Myocyte (in vitro differentiated cells): ENCODE data around the gene UBAP2L. TPM values are rescaled to one million over a fixed set of nuclear protein-coding genes. Genes with fewer than 3 reads are reported as not detected.
"Not testable (repeated sequence)": the region's sequence is repeated elsewhere in the genome, so short reads cannot be mapped to it uniquely, and the experiment has no call there.

Experiments
- DNase-seq: peaks from one replicate; pipeline ENCODE4 v3.0.0-alpha.2; 2012; ENCODE audit warnings: low read depth
- total RNA-seq: library from RNA; depleted of rRNA; stranded (reverse); fragments of >200 nt; gene quantifications from 2 replicates; pipeline ENCODE4 v1.2.3, GENCODE V29; 2014

The UBAP2L gene
- total RNA-seq, 1 donor from 2014 or later: 96.7 TPM

- no peak for DNase-seq
These were observed 19.6 kb downstream of the UBAP2L start for GRCh38 chr1:154240294-154240833.

DNA sequence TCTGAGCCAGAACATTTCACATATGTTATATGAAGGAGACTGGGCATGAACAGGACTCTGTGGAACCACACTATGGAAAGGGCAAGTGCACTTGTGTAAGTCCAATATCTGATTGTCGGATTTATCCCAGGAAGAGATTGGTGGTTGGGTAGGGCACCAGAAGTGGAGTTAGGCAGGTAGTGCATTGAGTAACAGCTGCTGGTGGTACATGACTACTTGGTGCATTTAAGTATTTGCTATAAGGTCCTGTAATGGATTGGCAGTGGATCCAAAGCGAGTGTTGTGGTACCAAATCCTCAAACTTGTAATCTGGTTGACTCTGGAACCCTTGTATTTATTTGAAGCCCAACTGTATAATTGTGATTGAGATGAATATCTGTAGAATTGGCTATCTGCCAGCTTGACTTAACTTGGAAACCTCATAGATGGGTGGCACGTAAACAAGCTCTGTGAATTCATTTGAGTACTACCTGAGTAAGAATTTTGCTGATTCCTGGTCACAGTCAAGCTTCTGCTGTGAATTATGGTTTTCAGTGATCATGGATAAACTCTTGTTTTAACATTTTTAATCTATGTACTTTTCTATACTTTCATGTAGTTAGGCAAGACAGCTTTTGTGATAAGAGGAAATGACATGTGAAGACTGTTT, 21.1 kb downstream of the UBAP2L start:
- no peak for DNase-seq

DNA sequence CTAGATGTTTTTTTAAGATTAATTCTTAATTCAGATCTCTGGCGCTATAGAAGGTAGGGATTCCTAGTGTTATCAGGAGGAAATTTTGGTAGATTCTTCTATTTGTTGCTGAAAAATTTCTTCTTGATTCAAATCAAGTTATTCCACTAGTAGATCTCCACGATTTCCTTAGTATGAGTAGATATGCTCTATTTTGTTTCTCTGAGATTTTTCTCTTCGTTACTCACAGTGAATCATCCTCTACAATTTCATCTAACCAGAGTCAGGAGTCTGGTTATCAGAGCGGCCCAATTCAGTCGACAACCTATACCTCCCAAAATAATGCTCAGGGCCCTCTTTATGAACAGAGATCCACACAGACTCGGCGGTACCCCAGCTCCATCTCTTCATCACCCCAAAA, 32.9 kb downstream of the UBAP2L start:
- DNase-seq: no peak

- no peak for DNase-seq
These were observed 35.9 kb downstream of the UBAP2L start for GRCh38 chr1:154256686-154257085.

DNA sequence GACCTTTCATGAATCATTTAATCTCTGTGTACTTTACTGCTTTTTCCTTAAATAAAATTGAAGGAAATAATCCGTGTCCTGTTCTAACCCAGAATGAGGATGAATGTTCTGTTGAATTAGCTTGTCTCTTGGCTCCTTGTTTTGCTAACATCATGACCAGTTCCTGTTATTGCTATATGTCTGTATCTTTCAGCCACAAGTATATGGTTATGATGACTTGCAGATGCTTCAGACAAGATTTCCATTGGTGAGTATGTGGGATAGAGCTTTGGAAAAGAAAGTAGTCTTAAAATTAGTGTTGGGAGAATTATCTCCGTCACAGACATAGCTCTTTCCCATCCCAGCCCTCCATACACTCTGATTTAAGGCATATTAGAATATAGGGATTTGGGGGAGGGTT, 38.0 kb downstream of the UBAP2L start:
- no peak for DNase-seq

GRCh38 chr1:154260127-154260526, 39.4 kb downstream of the UBAP2L start:
- no peak for DNase-seq

GRCh38 chr1:154263465-154264332, 42.9 kb downstream of the UBAP2L start:
- DNase-seq: no peak

- no peak for DNase-seq
These were observed 43.7 kb downstream of the UBAP2L start for GRCh38 chr1:154264454-154264853.

DNA sequence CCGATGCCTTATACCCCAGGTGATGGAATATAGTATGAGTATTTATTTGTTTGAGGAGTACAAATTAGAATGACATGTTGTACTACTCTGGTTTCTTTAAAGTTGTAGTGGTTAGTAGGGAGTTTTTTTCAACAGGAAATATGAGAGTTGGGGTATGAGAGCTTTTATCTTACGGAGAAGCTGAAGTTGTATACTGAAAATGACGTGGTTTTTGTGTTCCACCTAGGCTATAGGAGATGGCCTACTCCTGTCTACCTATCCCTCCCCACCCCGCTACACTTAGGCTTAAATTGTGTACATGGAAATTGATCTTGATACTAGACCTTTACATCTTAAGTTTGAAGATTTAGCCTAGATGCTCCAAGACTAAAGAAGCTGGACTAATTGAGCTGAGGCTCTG, 44.8 kb downstream of the UBAP2L start:
- DNase-seq: no peak

GRCh38 chr1:154270833-154271232, 50.1 kb downstream of the UBAP2L start:
- no peak for DNase-seq

GRCh38 chr1:154272217-154272998, 51.7 kb downstream of the UBAP2L start, which contains the start of gene HAX1:
TSS of gene HAX1 (plus strand) at chr1:154272629. CDS start at chr1:154272724, 95 bp downstream.
- peak; percentile 95 for DNase-seq

DNA sequence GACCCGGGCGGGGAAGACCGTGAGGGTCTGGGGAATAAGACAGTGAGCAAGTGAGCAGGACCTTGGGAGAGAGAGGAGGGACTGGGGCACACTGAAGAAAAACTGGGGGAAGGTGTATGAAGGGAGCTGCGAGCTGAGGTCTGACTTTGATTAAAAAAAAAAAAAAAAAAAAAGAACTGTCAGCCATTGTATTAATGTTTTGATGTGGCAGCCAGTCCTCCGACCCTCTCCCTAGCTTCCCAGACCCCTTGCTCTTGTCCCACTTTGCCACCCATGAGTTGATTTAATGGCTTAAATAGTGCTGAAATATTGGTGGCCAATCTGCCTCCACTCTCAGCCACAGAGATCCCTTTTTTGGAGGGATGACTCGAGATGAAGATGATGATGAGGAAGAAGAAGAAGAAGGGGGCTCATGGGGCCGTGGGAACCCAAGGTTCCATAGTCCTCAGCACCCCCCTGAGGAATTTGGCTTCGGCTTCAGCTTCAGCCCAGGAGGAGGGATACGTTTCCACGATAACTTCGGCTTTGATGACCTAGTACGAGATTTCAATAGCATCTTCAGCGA, 52.3 kb downstream of the UBAP2L start:
- no peak for DNase-seq

GRCh38 chr1:154276797-154277196, 56.0 kb downstream of the UBAP2L start:
- DNase-seq: no peak

- DNase-seq: not testable (repeated sequence)
These were observed 66.8 kb downstream of the UBAP2L start for GRCh38 chr1:154287591-154287990.

GRCh38 chr1:154288661-154289060, 67.9 kb downstream of the UBAP2L start:
- no peak for DNase-seq

GRCh38 chr1:154290921-154291320, 70.2 kb downstream of the UBAP2L start:
- no peak for DNase-seq

DNA sequence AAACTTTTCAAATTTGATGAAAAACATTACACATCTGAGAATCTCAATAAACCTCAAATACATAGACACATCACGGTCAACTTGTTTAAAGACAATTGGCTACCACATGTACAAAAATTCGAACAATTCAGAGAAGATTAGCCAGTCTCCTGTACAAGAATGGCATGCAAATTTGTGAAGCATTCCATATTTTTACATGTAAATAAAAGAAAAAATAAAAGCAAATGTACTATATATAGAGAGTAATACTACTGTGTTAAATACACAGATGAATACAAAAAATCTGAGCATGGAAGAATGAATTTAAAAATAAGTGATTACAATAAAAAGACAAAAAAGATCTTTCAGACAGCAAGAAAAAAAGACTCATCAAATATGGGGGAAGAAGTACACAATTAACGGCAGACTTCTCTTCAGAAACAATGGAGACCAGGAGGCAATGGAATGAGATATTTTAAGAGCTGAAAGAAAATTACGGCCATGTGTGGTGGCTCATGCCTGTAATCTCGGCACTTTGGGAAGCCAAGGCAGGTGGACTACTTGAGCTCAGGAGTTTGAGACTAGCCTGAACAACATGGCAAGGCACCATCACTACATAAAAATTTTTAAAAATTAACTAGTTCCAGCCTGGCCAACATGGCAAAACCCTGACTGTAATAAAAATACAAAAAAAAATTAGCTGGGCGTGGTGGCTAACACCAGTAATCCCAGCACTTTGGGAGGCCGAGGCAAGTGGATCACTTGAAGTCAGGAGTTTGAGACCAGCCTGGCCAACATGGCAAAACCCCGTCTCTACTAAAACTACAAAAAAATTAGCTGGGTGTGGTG, 74.9 kb downstream of the UBAP2L start:
- DNase-seq: peak; percentile 21

DNA sequence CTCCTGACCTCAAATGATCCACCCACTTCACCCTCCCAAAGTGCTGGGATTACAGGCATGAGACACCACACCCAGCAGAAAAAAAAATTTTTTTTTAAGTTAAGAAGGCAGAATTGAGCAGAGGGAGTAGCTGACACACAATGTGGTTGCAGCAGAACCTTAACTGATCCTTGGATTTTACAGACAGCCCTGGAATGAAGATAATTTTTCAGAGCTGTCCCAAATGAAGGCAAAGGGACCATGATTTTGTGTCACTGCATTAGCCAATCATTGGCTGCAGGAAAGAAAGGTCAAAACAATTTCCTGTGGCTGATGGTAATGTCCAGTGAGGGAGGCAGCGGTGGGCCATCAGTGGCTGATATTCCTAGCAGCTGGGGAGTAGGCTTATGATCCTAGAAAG, 80.8 kb downstream of the UBAP2L start:
- DNase-seq: no peak

- DNase-seq: no peak
These were observed 84.0 kb downstream of the UBAP2L start for GRCh38 chr1:154304664-154305337.

DNA sequence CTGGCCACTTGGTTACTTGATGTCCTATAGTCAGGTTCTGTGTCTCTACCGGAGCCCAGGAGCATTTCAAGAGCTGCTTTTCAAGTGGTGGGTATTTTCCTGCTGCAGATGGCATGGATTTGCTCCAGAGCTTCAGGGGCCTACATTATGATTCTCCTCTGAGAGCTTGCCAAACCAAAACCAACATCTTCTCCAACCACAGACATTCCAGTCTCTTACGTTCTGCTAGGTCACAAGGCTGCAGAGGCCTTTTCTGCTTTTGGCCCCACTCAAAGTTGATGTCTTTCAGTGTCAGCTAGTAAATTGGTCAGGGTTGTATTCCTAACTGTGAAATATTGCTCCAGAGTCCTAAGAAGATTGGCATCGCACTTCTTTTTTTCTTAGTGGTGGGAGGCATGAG, 85.4 kb downstream of the UBAP2L start:
- DNase-seq: peak; percentile 81
